Activated CD4-positive, alpha-beta T cell treated with anti-CD3 and anti-CD28 coated beads for 48 hours (primary cell): ENCODE measurements around the gene CLCNKB.

Experiments
- DNase-seq: peaks from one replicate; pipeline ENCODE4 v3.0.0-alpha.2; 2020

The CLCNKB gene

DNA sequence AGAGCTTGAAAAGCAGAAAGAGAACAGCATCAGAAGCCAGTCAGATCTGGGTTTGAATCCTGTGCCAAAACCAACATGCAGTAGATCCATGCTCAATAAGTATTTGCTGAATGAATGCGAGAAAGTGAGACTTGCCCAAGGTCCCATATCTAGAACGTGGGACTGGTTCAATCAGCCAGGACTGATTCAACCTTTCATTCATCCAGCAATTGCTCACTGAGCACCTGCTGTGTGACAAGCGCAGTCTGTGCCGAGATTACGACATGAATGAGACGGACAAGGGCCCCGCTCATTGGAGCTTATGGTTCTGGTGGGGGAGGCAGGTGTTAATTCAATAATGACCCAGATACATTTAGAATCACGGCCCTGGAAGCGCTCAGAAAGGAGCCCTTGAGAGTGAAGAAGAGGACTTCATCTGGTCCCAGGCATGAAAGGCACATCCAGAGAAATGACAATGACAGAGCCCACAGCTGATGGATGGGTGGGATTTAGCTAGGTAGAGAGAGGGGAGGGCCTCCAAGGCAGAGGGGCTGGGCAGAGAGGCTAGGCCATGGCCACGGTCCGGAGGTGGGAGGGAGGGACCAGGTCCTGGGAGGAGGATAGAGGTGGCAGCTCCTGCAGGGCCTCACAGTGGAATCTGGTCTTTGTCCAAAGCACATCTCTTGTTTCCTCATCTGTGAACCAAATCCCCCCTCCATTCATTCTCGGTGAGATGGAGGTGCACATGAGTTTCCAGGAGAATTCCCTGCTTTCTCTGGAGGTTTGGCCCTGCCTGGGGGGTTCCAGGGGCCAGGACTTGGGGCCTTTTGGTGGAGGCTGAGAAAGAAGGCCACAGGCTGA lies 34.0 kb downstream of the CLCNKB start:
- DNase-seq: no peak

DNA sequence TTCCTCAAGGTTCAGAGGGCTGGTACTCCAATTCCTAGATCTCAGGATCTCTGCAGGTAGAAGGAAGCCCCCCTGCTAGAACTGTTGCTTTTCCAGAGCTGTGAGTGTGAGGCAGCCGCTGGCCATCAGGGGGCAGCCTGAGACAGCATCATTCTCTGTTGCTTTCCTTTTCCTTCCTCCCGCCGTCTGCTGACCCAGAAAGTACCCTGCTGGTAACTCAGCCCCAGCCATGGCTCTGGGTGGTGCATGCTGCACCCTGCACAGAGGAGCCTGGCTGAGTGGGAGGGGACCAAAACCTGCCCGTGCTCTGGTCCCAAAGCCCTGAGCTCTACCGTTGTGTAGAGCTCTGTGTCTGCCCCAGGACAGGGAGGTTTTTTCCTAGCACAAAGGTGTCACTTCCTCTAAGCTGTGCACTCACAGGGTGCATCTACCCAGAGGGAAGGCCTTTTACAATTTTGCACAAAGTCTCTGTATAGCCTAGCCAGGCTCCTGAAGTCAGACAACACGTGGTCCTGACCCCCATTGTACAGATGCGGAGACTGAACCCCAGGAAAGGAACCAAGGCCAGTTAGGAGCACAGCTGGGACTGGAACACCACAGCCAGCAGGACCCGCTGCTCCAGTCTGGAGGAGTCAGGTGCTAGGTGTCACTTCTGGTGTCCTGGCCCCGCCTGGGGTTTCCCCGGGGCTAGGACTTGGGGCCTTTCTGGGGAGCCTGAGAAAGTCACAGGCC lies 35.5 kb downstream of the CLCNKB start:
- peak; percentile 85 for DNase-seq

DNA sequence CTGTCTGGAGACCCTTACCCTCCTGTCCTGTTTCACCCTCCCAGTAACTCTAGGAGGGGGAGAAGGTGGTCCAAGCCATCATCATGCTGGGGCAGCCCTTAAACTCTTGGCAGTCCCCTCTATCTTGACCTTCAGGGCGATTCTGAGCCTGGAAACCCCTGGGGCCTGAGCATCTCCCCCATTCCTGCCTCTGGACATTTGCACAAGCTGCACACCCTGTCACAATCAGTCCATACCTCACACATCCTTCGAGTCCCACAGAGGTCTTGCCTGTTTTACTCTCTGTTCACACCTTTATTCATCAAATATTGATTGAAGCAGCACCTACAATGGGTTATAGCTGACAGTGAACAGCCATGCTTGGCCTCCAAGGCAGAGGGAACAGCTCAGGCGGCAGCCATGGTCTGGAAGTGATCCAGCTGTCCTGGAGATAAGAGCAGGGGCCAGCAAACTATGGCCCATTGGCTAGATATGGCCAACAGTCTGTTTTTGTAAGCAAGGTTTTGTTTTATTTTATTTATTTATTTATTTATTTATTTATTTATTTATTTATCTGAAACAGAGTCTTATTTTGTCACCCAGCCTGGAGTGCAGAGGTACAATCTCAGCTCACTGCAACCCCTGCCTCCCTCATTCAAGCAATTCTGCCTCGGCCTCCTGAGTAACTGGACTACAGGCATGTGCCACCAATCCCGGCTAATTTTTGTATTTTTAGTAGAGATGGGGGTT lies 37.0 kb downstream of the CLCNKB start:
- DNase-seq: no peak

DNA sequence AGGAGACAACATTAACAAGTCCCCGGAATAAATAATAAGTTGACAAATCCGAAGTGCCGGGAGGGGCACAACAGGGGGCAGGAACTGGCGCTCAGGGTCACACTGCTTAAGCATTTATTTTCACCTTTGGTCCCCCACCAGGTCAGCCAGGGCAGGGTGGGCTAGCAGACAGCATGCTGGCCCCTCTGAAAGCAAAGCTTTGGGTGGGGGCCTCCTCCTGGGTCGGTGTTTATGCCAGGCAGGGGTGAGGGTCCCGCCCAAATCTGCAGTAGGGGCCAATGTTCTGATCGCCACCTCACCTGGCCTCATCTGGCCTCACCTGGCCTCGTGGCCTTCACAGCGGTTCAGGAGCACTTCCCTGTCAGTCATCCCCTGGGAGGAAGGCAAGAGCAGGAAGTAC lies 38.1 kb downstream of the CLCNKB start:
- no peak for DNase-seq

DNA sequence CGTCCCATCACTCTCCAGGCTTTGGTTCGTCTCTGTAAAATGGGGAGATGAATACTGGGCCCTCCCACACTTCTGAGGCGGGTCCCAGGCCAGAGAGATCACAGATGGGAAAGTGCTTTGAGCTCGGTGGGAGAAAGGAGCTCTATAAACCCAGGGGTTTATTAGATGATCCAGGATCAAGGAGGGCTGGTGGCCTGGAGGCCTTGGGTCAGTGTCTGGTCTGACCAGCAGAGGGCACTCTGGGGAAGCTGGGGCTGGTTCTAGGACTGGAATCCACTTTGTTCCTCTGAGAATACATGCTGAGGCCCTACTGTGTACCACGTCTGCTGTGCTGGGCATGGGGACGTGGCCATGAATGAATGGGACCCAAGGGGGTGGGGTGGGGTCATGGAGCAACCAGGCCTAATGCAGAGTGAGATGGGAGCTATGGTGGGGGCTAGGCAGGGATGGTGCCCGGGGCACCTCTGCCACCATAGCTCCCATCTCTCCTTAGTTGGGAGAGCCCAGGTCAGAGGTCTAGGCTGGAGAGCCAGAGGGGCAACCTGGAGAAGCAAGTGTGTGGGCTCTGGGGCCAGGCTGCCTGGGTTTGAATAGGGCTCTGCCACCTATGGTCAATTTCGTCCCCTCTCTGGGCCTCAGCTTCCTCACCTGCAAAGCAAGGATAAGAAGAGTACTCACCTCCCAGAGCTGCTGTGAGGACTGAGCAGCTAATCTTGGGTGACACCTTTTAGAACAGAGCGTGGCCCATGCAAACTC lies 38.9 kb downstream of the CLCNKB start:
- peak; percentile 81 for DNase-seq

GRCh38 chr1:16083486-16083885 lies 39.9 kb downstream of the CLCNKB start:
- no peak for DNase-seq

DNA sequence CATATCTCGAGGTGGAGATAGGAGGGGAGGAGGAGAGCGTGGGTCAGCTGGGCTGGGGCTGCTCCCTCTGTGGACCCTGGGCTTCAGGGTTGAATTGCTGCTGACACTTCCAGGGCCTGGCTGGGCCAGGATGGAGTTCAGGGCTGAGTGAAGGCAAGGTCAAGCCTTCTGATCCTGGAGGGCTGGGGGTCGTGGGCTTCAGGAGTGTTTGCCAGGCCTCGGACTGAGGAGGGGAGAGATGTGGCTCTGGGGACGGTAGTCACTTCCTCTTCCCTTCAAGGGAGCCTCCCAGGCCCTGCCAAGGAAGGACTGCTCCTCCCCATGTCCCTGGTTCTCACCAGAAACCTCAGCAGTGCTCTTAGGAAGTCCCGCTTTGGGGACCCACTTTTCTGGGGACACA lies 41.9 kb downstream of the CLCNKB start:
- no peak for DNase-seq

GRCh38 chr1:16087733-16088132 lies 44.2 kb downstream of the CLCNKB start:
- no peak for DNase-seq

GRCh38 chr1:16088351-16088911 lies 44.8 kb downstream of the CLCNKB start:
- no peak for DNase-seq

- no peak for DNase-seq
These were observed 45.4 kb downstream of the CLCNKB start for GRCh38 chr1:16088996-16089395.

DNA sequence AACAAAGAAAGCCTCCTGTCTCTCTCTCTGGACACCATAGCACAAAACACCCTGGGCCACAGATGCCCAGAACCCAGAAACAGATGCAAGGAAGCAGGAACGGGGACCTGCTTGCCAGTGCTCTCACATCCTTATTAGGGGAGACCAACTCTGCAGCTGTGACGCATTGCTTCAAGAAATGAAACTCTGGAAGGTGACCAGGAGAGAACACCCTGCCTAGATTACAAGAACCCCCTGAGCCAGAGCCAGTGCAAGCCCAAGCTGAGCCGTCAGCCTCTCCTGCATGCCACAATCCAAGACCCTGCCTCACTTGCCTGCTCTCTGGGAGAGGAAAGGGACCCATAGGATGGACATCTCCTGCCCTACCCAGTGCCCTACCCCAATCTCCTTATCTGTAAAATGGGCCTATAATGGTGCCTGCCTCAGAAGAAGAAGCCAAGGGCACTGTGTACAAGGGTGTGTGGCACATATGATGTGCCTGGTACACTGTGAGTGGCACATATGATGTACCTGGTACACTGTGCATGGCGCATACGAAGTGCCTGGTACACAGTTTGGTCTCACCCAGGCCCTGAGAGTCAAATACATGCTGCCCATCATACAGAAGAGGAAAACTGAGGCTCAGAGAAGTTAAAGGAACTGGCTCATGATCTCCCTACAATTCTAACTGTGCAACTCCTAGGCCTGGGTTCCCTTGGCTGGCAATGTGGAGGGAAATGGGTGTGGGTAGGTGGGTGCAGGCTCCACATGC lies 46.7 kb downstream of the CLCNKB start:
- no peak for DNase-seq

DNA sequence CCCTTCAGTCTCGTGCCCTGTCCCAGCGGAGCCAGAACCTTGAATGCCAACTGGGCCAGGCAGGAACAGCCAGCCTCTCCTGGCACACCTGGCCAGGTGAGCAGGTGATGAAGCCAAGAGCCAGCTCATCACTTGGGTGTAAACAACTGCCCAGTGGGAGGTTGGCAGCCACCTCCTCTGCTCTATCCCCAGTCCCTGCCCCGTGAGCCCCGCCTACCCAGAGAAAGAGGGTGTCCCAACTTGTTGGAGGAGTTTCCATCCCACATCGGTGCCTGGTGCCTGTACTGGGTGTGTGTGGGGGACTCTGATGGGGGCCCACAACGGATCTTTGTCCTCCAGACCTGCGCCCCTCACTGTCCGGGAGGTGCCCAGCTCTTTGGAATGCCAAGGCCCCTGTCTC lies 47.7 kb downstream of the CLCNKB start:
- no peak for DNase-seq

DNA sequence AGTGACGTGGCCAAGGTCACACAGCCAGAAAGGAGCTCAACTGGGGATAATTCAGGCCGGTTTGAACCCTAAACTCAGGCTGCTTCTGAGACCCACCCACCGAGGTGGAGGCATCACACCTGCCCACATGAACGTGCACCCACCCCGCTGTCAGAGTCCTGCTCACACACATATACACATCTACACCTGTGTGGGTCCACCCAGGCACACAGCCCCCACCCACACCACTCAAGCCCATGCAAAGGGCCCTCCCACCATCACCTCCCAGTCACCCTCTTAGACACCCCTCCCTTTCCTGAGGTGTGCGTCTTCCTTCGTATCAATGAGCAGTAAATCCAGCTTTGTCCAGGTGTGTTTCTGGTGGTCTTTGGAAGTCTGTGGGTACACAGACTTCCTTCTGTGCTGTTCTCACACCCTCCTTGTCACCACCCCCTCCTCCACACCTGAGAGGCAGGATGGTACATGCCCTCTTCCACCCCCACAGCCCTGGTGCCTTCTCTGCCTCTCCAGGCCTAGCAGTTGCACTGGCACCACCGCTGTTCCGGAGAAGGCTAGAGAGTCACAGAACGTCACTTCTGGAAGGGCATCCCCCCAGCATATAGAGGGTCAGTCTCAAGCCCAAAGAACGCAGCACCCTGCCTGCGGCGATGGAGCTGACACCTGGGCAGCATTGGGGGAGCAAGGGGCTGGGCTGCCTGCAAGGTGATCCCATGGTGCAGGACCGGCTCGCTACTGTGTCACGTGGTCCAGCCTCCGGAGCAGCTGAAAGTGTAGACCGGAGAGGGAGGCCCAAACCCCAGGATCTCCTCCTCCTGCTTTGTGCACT lies 48.7 kb downstream of the CLCNKB start:
- no peak for DNase-seq

DNA sequence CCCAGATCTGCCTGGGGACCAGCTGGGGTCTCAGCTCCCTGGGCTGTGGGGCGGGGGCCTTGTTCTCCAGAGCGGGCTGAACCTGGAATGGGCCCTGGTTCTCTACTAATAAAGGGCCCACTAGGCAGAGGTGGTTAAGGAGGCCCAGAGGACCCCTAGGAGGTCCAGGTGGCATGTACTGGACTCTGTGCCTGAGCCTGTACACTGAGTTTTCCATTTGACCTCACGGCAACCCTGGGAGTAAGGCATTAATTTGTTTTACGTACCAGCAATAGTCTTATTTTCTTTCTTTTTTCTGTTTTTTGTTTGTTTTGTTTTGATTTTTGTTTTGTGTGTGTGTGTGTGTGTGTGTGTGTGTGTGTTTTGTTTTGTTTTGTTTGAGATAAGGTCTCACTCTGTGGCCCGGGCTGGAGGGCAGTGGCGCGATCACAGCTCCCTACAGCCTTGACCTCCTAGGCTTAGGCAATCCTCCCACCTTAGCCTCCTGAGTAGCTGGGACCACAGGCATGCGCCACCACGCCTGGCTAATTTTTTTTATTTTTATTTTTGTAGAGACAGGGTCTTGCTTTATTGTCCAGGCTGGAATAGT lies 49.4 kb downstream of the CLCNKB start:
- DNase-seq: no peak

DNA sequence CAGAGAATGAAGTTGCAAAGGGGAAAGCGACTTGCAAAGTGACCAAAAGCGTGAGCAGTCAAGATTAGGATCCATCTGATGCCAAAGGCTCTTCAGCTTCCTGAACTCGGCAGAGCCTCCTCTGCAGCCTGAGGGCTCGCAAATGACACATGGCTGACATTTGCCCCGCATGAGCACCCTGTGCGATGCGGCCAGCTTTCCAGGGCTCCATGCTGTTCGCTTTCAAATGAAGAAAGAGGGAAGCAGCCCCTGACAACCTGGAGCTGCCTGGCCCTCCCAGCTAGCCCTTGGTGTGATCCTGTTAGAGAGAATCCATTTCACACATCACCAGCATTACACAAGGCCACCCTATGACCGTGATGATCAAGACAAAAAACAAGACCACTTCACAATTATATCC lies 50.0 kb downstream of the CLCNKB start:
- DNase-seq: no peak

DNA sequence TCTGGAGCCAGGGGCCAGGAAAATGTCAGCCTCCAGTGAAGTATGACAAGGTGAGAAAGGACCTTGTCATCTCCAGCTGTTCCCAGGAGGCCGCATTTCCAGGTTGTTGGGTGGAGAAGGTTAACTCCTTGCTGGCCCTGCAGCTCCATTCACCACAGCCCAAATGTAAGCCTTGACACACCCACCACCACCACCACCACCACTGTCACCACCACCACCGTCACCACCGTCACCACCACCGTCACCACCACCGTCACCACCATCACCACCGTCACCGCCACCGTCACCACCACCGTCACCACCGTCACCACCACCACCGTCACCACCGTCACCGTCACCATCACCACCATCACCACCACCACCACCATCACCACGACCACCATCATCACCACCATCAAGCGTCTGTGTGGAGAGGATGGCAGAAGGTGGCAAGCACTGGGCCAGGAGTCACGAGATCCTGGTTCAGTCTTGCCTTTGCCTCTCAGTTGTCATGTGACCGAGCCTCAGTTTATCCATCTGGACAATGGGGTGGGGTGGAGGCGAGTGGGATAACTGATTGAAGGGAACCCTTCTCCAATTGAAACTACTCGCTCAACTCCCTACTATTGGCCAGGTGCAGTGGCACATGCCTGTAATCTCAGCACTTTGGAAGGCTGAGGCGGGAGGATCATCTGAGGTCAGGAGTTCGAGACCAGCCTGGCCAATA lies 51.0 kb downstream of the CLCNKB start:
- no peak for DNase-seq

DNA sequence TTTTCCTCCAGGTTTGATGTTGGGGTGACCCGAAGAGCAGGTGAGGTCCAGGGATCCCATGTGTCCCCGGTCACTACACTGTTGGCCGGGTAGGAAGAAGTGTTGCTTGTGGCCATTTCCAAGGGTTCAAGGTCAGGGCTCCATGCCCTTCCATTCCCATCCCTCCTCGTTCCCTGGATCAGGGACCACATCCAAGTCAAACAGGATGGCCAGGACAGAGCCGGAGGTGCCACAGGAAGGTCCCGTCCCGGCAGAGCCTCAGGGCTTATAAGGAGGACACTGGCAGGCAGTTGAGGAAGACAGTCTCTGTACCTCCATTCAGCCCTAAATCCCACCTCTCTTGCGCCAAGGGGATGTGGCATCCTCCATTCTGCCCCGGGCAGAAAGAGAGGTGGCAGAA lies 51.9 kb downstream of the CLCNKB start:
- DNase-seq: no peak

DNA sequence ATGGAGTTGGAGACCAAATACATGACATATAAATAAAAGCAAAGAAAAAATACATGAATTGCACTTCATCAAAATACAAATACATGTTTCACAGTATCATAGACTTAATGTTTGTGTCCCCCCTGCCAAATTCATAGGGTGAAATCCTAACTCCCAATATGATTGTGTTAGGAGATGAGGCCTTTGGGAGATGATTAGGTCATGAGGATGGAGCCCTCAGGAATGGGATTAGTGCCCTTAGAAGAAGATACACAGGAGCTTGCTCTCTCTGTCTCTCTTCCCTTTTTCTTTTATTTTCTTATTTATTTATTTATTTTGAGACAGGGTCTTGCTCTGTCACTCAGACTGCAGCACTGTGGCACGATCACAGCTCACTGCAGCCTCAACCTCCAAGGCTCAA lies 55.8 kb downstream of the CLCNKB start:
- no peak for DNase-seq

GRCh38 chr1:16101623-16102022 lies 58.0 kb downstream of the CLCNKB start:
- no peak for DNase-seq
